HEK293T (cell line): ENCODE measurements around the gene PMEL.

ENCODE experiments used
- BHLHE40 ChIP-seq: fragments of 450-650 bp; IDR thresholded peaks from 2 replicates; pipeline ENCODE4 v1.6.1; 2016; ENCODE audit warnings: mild to moderate bottlenecking, moderate library complexity, borderline replicate concordance
- CTBP1 ChIP-seq: fragments of 450-650 bp; IDR thresholded peaks from 2 replicates; pipeline ENCODE4 v1.6.1; 2016; ENCODE audit warnings: borderline replicate concordance
- ELF4 ChIP-seq: fragments of 450-650 bp; IDR thresholded peaks from 2 replicates; pipeline ENCODE4 v1.6.1; 2017; ENCODE audit warnings: antibody characterized with exemption
- FOXA1 ChIP-seq: fragments of 450-650 bp; IDR thresholded peaks from 2 replicates; pipeline ENCODE4 v1.6.1; 2016; ENCODE audit warnings: mild to moderate bottlenecking
- FOXM1 ChIP-seq: fragments of 450-650 bp; IDR thresholded peaks from 2 replicates; pipeline ENCODE4 v1.6.1; 2017; ENCODE audit warnings: mild to moderate bottlenecking, borderline replicate concordance
- NFRKB ChIP-seq: fragments of 450-650 bp; IDR thresholded peaks from 2 replicates; pipeline ENCODE4 v1.6.1; 2016; ENCODE audit warnings: mild to moderate bottlenecking, moderate library complexity
- PKNOX1 ChIP-seq: fragments of 450-650 bp; IDR thresholded peaks from 2 replicates; pipeline ENCODE4 v1.6.1; 2016
- SP1 ChIP-seq: fragments of 450-650 bp; IDR thresholded peaks from 2 replicates; pipeline ENCODE4 v1.6.1; 2017
- SUZ12 ChIP-seq: fragments of 450-650 bp; IDR thresholded peaks from 2 replicates; pipeline ENCODE4 v1.6.1; 2016; ENCODE audit warnings: mild to moderate bottlenecking
- ZNF384 ChIP-seq: fragments of 450-650 bp; IDR thresholded peaks from 2 replicates; pipeline ENCODE4 v1.6.1; 2016

GRCh38 chr12:55972911-55973598, 7.2 kb upstream of the PMEL start:
- TF ChIP-seq ZNF384 (no peak), FOXA1 (no peak), SP1 (no peak), NFRKB (no peak), CTBP1 (no peak), ELF4 (no peak), FOXM1 (no peak), BHLHE40 (no peak), PKNOX1 (no peak), SUZ12 (no peak)
